K562 (cell line): Measurements from ENCODE around the gene GMPR2.

Source experiments
- E4F1 ChIP-seq: fragments of 250-450 bp; sonication (Bioruptor Pico); IDR thresholded peaks from 2 replicates; pipeline ENCODE4 v1.5.0; 2021; ENCODE audit warnings: mild to moderate bottlenecking, borderline replicate concordance
- ELF1 ChIP-seq: fragments of 200-800 bp; sonication (Bioruptor generic); IDR thresholded peaks from 2 replicates; pipeline ENCODE4 v1.6.1; 2016; ENCODE audit warnings: missing genetic modification characterization, missing compliant biosample characterization
- HDAC2 ChIP-seq: fragments of 450-650 bp; IDR thresholded peaks from 2 replicates; pipeline ENCODE4 v1.6.1; 2016; ENCODE audit warnings: mild to moderate bottlenecking
- POLR2A ChIP-seq: fragments of 450-650 bp; conservative IDR thresholded peaks from 2 replicates; pipeline ENCODE4 v1.6.1; 2016
- SMC3 ChIP-seq: conservative IDR thresholded peaks from 2 replicates; pipeline ENCODE4 v1.6.1; 2011; ENCODE audit warnings: low read depth, low read length, improper control_type of control experiment; ENCODE audit not compliant: insufficient read depth
- STAT5A ChIP-seq: IDR thresholded peaks from 2 replicates; pipeline ENCODE4 v1.6.1; 2012; ENCODE audit warnings: low read length, inconsistent platforms, borderline replicate concordance
- ZNF79 ChIP-seq: fragments of 250-450 bp; sonication (Bioruptor Pico); IDR thresholded peaks from 2 replicates; pipeline ENCODE4 v1.4.0; 2020; ENCODE audit warnings: low read depth, mild to moderate bottlenecking, moderate library complexity
- TF ChIP-seq, protein P1 (sequence below): sonication (generic); formaldehyde crosslinking; IDR thresholded peaks from 2 replicates; pipeline ENCODE4 v1.5.0; 2020; ENCODE audit warnings: missing genetic modification reagents
- TF ChIP-seq, protein P2 (sequence below), 3 experiments: IDR thresholded peaks in 2 of 3; conservative IDR thresholded peaks in 1 of 3; 2 replicates each; pipeline ENCODE4 v1.5.1; 2011 to 2012; ENCODE audit warnings: low read length in 3 of 3, mild to moderate bottlenecking in 3 of 3, control low read depth in 2 of 3, improper control_type of control experiment in 1 of 3, inconsistent platforms in 1 of 3, low read depth in 1 of 3, mixed read lengths in 1 of 3, moderate library complexity in 1 of 3; ENCODE audit not compliant: insufficient read depth in 2 of 3

- TF ChIP-seq, protein P1, sequence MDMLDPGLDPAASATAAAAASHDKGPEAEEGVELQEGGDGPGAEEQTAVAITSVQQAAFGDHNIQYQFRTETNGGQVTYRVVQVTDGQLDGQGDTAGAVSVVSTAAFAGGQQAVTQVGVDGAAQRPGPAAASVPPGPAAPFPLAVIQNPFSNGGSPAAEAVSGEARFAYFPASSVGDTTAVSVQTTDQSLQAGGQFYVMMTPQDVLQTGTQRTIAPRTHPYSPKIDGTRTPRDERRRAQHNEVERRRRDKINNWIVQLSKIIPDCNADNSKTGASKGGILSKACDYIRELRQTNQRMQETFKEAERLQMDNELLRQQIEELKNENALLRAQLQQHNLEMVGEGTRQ (CRISPR knock-in tag) = no peak
- TF ChIP-seq POLR2A (no peak), E4F1 (CRISPR knock-in tag) (no peak), STAT5A (no peak), ZNF79 (CRISPR knock-in tag) (no peak), SMC3 (no peak), HDAC2 (no peak), ELF1 (no peak)
- TF ChIP-seq, protein P2, sequence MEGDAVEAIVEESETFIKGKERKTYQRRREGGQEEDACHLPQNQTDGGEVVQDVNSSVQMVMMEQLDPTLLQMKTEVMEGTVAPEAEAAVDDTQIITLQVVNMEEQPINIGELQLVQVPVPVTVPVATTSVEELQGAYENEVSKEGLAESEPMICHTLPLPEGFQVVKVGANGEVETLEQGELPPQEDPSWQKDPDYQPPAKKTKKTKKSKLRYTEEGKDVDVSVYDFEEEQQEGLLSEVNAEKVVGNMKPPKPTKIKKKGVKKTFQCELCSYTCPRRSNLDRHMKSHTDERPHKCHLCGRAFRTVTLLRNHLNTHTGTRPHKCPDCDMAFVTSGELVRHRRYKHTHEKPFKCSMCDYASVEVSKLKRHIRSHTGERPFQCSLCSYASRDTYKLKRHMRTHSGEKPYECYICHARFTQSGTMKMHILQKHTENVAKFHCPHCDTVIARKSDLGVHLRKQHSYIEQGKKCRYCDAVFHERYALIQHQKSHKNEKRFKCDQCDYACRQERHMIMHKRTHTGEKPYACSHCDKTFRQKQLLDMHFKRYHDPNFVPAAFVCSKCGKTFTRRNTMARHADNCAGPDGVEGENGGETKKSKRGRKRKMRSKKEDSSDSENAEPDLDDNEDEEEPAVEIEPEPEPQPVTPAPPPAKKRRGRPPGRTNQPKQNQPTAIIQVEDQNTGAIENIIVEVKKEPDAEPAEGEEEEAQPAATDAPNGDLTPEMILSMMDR (IDR thresholded peaks at IDR 0.05 in 2 of 3, conservative IDR thresholded peaks at IDR 0.05 in 1 of 3; ENCODE audit: insufficient read depth in 2 of 3, low read depth in 1 of 3, low read length in 3 of 3) = no peak
Measured at GRCh38 chr14:24249230-24250021, 16.7 kb downstream of the GMPR2 start.
